D721Med (cell line): ENCODE measurements around the gene NFATC3.

Source experiments
- DNase-seq: peaks from one replicate; pipeline ENCODE4 v3.0.0; 2011; ENCODE audit warnings: low spot score; ENCODE audit not compliant: insufficient read length
- FAIRE-seq: peaks from 2 replicates; lab custom pipeline; 2011; peaks lifted over from hg19 to GRCh38; lab: Jason Lieb, UNC
- TF ChIP-seq, protein P1 (sequence below): IDR thresholded peaks from 2 replicates; pipeline ENCODE4 v1.5.1; 2012; ENCODE audit warnings: mild to moderate bottlenecking, control low read depth; ENCODE audit not compliant: insufficient read depth; ENCODE audit errors: missing control alignments

The NFATC3 gene

GRCh38 chr16:68250951-68251350 lies 165.8 kb downstream of the NFATC3 start:
- TF ChIP-seq, protein P1, sequence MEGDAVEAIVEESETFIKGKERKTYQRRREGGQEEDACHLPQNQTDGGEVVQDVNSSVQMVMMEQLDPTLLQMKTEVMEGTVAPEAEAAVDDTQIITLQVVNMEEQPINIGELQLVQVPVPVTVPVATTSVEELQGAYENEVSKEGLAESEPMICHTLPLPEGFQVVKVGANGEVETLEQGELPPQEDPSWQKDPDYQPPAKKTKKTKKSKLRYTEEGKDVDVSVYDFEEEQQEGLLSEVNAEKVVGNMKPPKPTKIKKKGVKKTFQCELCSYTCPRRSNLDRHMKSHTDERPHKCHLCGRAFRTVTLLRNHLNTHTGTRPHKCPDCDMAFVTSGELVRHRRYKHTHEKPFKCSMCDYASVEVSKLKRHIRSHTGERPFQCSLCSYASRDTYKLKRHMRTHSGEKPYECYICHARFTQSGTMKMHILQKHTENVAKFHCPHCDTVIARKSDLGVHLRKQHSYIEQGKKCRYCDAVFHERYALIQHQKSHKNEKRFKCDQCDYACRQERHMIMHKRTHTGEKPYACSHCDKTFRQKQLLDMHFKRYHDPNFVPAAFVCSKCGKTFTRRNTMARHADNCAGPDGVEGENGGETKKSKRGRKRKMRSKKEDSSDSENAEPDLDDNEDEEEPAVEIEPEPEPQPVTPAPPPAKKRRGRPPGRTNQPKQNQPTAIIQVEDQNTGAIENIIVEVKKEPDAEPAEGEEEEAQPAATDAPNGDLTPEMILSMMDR = no peak
- DNase-seq (no peak), FAIRE-seq (no peak)

DNA sequence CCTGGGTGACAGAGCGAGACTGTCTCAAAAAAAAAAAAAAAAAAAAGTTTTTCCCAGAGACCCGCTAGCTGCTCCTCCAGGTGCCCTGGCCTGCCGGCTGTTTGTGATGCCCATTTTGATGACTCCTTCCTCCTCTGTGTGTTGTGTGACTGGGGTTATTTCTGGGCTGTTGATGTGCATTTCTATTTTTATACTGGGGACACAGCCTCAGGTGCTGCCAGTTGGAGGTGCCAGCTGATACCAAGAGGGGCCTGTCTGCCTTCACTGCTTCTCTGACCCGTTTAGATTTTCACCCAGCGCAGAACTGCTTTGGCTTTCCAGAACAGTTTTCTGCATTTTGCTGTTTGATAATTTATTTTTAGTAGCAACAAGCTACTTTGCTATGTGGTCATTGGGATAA lies 166.7 kb downstream of the NFATC3 start:
- TF ChIP-seq, protein P1 = no peak
- DNase-seq = no peak
- FAIRE-seq = no peak

DNA sequence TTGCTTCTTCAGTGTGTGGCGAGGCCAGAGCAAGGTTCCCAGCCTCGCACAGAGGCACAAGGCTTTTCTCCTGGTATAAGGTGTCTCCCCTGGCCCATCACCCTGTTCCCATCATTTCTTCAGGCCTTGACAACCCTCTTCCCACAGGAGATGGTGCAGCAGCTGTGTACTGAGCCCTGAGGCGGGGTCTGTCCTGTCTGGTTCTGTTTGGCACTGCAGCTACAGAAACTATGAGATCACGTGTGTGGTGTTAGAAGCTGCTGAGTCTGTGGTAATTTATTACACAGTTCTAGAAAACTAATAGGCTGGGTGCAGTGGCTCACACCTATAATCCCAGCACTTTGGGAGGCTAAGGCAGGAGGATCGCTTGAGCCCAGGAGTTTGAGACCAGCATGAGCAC lies 167.2 kb downstream of the NFATC3 start:
- TF ChIP-seq, protein P1 = no peak
- DNase-seq = no peak
- no peak for FAIRE-seq

DNA sequence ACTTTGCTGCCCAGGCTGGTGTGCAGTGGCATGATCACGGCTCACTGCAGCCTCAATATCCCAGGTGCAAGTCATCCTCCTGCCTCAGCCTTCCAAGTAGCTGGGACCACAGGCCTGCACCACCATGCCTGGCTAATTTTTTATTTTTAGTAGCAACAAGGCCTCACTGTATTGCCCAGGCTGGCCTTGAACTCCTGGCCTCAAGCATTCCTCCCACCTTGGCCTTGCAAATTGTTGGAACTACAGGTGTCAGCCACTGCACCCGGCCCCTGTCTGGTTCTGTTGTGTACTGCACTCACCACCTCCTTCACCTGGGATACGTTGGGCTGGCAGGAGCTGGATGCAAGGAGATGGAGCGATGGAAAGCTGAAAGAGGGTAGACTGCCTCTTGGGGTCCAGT lies 168.6 kb downstream of the NFATC3 start:
- TF ChIP-seq, protein P1 = no peak
- DNase-seq (no peak), FAIRE-seq (no peak)

- no peak for FAIRE-seq
- TF ChIP-seq, protein P1 = no peak
- no peak for DNase-seq
These were observed 170.5 kb downstream of the NFATC3 start for GRCh38 chr16:68255712-68256111.

DNA sequence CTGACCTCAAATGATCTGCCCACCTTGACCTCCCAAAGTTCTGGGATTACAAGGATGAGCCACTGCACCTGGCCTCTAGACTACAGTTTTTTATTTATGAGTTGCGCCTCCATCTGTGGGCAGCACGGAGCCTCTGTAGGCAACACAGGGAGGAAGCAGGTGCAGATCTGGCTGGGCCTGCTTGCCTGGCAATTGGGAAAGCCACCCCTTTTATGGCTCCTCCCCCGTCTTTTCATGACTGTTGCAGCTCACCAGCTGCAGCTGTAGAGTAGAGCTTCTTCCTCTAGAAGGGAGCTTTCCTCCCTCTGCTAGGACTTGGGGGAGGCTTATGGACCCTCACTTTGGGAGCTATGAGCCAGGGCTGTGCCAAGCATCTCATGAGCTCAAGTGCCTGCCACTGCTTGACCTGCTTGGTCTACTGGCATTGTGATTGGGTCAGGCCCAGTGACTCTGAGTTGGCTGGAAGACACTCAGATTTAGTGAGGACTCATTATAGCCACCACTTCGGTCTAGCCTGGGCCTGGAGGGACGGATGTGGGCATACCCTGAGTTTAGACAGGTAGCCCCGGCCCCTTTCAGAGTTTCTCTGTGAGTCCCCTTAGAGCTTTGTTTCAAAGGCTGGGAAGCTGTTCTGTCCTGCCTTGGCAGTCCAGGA lies 172.2 kb downstream of the NFATC3 start:
- DNase-seq = no peak
- no peak for FAIRE-seq
- TF ChIP-seq, protein P1 = no peak
